Neuron (in vitro differentiated cells): ENCODE data around the gene CMBL.

Experiments
- H2AFZ ChIP-seq: one replicate; pipeline ENCODE4 v1.6.1; 2013; ENCODE audit warnings: low read depth, mild to moderate bottlenecking, inconsistent platforms, low read length, moderate library complexity
- H3K27me3 ChIP-seq: one replicate; pipeline ENCODE4 v1.6.1; 2013; ENCODE audit warnings: low read length; ENCODE audit not compliant: insufficient read depth
- H3K36me3 ChIP-seq: one replicate; pipeline ENCODE4 v1.6.1; 2013; ENCODE audit warnings: low read length; ENCODE audit not compliant: insufficient read depth
- H3K4me1 ChIP-seq: one replicate; pipeline ENCODE4 v1.6.1; 2013; ENCODE audit warnings: low read length; ENCODE audit not compliant: insufficient read depth
- H3K4me3 ChIP-seq: 2 replicates; pipeline ENCODE4 v1.5.1; 2013; ENCODE audit warnings: mild to moderate bottlenecking, low read length, moderate library complexity
- H3K9me3 ChIP-seq: one replicate; pipeline ENCODE4 v1.6.1; 2013; ENCODE audit warnings: low read length

Gene CMBL

DNA sequence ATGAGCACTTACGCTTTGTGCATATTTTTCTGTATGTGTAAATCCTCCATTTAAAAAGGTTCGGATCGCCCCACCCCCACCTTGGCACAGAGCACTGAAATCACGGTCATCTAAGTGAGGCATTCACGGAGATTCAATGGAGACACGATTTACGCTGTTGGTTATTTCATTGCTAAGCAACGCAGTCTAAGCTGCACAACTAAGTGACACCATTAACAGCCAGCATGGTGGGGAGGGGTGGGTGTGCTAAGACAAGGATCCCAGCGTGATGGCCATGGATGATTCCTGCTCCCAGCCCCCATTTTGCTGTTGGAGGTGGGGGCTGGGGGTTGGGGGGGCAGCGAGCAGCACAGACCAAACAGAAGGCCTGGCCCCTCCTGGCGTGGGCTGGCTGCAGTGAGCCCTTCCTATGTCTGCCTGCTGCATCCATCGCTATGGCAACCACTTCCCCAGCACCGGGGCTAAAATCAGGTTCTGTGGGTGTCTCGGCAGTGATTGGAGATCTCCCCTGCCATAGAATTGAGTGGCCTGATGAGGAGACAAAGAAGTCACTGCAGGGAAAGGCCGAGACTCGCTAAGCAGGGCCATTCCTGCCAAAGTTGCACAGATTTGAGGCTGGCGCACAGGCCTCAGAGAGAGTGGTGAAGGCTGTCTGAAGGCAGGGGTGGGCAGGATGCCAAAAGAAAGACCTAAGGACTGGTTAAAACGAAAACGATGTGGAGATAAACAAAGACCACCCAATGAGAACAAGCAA, 31.5 kb upstream of the CMBL start:
- peak overlapping the region; percentile 1 for H2AFZ ChIP-seq
- peak overlapping the region; percentile 42 for H3K4me3 ChIP-seq
- H3K9me3 ChIP-seq = peaks cover 2% of the 10 kb centered on the region
- H3K4me1 ChIP-seq = peaks cover 27% of the 10 kb centered on the region
- no peaks in the 10 kb centered on the region for H3K36me3 ChIP-seq
- H3K27me3 ChIP-seq = no peaks in the 10 kb centered on the region

DNA sequence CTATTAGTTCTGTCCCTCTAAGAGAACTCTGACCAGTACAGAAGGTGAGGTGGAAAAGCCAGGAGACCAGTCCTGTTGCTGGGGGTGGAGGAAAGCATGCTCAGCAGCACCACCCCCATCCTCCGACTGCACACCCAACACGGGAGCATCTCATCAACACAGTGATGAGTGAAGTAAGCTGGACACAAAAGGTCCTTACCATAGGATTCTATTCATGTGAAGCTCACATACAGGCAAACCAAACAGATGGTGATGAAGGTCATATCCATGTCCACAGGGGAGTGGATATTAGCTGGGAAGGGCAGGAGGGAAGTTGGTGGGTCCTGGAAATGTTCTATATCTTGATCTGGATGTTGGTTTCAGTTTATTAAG, 31.0 kb upstream of the CMBL start:
- Histone ChIP-seq H3K27me3 (no peaks in the 10 kb centered on the region), H3K4me3 (peak overlapping the region; percentile 42), H2AFZ (peak overlapping the region; percentile 1), H3K4me1 (peaks cover 27% of the 10 kb centered on the region), H3K36me3 (no peaks in the 10 kb centered on the region), H3K9me3 (peaks cover 2% of the 10 kb centered on the region)

DNA sequence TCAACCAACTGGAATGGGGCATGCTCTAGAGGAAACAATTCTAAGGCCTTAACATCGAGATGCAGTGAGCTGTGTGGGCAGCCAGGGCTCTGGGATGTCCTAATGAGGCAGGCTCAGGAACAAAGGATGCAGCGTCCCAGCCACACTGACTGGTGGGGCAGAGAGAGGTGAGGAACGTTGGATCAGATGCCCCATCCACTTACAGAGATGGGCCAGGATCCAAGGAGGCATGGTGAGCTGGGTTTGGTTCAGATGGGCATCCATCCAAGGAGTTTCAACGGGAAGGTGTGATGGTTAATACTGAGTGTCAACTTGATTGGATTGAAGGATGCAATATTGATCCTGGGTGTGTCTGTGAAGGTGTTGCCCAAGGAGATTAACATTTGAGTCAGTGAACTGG, 30.3 kb upstream of the CMBL start:
- no peak overlapping the region for H3K4me3 ChIP-seq
- H2AFZ ChIP-seq = no peak overlapping the region
- peaks cover 5% of the 10 kb centered on the region for H3K9me3 ChIP-seq
- no peaks in the 10 kb centered on the region for H3K27me3 ChIP-seq
- H3K4me1 ChIP-seq = peaks cover 27% of the 10 kb centered on the region
- no peaks in the 10 kb centered on the region for H3K36me3 ChIP-seq

DNA sequence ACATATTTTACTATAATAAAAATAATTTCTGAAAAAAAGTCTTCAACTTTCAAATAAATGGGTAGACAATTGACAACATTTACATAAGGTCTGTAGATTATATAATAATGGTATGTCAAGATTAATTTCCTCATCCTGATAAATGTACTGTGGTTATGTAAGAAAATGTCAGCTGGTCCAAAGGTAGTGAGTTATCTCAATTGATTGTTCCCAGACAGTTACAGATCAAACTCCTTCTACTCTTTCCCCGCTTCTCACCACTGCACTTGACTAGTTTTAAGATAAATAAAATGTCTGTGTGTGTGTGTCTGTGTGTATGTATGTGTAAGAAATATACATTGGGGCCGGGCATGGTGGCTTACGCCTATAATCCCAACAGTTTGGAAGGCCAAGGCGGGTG, 29.4 kb upstream of the CMBL start:
- H2AFZ ChIP-seq = no peak overlapping the region
- no peaks in the 10 kb centered on the region for H3K27me3 ChIP-seq
- peaks cover 27% of the 10 kb centered on the region for H3K4me1 ChIP-seq
- peaks cover 8% of the 10 kb centered on the region for H3K9me3 ChIP-seq
- H3K36me3 ChIP-seq = no peaks in the 10 kb centered on the region
- H3K4me3 ChIP-seq = no peak overlapping the region

DNA sequence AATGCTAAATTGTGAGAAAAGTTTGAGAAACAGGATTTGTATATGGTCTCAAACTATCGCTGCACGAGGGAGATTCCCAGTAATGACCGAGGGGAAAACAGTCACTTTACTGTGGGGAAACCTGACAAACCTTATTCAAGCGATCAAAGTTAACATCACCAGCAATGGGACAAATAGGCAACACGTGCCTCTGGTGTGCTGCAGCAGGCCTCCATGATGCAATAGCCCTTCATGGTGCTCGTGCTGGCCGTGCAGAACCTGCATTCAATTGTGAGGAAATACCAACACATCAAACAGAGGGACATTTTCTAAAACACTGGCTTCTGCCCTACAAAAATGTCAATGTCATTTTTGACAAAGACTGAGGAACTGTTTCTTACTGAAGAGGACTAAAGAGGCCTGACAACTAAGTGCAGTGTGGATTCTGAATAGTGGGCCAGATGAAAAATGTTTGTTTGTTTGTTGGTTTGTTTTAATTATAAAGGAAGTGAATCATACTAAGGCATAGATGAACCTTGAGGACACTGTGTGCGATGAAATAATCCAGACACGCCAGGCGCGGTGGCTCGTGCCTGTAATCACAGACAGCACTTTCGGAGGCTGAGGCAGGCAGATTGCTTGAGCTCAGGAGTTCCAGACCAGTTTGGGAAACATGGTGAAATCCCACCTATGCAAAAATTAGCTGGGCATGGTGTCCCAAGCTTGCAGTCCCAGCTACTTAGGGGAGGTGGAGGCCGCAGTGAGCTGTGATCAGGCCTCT, 28.2 kb upstream of the CMBL start:
- Histone ChIP-seq H3K9me3 (peaks cover 9% of the 10 kb centered on the region), H3K27me3 (no peaks in the 10 kb centered on the region), H2AFZ (no peak overlapping the region), H3K36me3 (no peaks in the 10 kb centered on the region), H3K4me3 (no peak overlapping the region), H3K4me1 (peaks cover 27% of the 10 kb centered on the region)

DNA sequence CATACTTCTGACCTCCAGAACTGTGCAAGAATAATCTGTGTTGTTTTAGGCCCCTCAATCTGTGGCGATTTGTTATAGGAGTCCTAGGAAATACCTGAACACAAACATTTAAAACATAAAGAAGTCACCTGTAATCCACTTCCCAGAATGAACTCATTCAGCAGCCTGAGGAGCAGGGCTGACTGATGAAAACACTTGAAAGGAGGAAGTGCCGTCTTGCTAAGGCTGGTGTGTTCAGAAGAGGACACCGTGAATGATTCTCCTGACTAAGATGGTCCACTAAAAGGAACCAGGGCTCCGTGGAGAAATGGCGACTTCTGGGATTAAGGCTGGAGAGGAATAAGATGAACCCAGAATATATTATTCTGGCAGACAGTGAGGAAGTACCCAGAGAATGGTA, 27.1 kb upstream of the CMBL start:
- no peak overlapping the region for H3K4me3 ChIP-seq
- H3K27me3 ChIP-seq = no peaks in the 10 kb centered on the region
- no peak overlapping the region for H2AFZ ChIP-seq
- peaks cover 20% of the 10 kb centered on the region for H3K4me1 ChIP-seq
- H3K9me3 ChIP-seq = peaks cover 9% of the 10 kb centered on the region
- H3K36me3 ChIP-seq = no peaks in the 10 kb centered on the region

DNA sequence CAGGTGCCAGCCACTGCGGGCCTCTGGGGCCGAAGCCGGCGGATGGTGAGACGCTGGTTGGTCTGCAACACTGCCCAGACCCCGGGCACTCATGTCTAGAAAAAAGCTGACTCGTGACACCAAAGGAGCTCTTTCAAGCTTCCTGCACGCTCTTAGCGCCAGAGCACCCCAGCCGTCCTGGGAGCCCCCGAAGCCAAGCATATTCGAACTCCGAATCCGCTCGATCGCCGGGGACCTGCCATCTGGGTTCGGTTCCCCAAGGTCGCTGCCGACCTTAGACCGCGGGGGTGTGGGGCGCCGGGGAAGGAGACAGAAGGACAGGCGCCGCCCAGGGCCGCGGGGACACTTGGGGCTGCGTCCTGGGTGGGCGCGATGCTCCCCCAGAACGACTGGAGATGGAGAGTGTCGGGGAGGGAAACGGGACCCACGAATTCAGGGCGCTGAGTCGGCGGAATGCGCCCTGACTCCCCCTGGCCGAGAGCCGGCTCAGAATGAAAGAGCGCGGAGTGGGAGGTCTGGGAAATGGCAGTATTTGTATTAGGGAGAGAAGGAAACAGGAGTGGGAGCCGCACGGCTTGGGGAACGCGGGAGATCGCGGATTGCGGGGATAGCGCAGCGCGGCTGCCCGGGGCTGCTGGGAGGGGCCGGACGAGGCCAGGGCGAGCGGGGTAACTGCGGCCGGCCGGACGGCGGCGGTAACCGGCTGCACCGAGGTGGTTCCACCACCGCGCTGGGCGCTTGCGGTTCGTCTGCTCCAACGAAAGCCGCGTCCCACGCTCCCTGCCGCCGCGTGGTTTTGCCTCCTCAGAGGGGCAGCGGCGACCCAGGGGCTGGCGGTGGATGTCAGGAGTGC, 25.7 kb upstream of the CMBL start:
- Histone ChIP-seq H3K9me3 (peaks cover 9% of the 10 kb centered on the region), H3K4me1 (peaks cover 9% of the 10 kb centered on the region), H3K27me3 (no peaks in the 10 kb centered on the region), H3K4me3 (no peak overlapping the region), H3K36me3 (no peaks in the 10 kb centered on the region), H2AFZ (no peak overlapping the region)

DNA sequence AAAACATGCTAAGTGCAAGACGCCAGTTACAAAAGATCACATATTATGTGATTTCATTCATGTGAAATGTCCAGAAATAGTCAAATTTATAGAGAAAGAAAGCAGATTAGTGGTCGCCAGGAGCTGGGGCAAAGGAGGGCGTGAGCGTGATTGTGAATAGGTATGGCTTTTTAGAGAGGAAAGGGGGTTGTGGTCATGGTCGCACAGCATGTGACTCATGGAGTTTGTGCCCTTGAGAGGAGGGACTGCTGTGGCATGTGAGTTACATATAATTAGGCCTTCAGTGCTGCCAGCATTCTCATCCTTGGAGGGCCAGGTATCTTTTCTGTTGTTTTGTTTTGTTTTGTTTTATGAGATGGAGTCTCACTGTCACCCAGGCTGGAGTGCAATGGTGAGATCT, 24.6 kb upstream of the CMBL start:
- Histone ChIP-seq H2AFZ (no peak overlapping the region), H3K36me3 (no peaks in the 10 kb centered on the region), H3K9me3 (peaks cover 9% of the 10 kb centered on the region), H3K4me1 (peaks cover 3% of the 10 kb centered on the region), H3K4me3 (no peak overlapping the region), H3K27me3 (no peaks in the 10 kb centered on the region)

DNA sequence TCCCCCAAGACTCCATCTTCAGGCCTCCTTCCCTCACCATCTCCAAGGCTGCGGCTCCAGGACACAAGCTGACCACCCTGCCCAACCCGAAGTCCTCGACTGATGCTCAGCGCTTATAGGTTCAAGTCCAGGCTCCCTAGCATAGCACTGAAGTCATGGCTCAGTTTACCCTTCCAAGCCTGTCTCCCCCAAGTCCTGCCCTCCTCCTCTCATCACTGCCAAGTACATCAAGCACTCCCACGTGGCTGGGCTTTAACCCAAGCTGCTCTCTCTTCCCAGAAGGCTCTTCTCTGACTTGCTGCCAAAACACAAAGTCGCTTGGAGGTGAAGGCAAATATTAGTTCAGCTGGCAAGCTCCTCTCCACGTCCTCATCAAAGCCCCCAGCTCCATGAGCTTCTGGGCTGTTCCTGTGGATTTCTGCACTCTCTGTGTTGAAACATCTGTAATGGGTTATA, 23.7 kb upstream of the CMBL start:
- H3K27me3 ChIP-seq = no peaks in the 10 kb centered on the region

DNA sequence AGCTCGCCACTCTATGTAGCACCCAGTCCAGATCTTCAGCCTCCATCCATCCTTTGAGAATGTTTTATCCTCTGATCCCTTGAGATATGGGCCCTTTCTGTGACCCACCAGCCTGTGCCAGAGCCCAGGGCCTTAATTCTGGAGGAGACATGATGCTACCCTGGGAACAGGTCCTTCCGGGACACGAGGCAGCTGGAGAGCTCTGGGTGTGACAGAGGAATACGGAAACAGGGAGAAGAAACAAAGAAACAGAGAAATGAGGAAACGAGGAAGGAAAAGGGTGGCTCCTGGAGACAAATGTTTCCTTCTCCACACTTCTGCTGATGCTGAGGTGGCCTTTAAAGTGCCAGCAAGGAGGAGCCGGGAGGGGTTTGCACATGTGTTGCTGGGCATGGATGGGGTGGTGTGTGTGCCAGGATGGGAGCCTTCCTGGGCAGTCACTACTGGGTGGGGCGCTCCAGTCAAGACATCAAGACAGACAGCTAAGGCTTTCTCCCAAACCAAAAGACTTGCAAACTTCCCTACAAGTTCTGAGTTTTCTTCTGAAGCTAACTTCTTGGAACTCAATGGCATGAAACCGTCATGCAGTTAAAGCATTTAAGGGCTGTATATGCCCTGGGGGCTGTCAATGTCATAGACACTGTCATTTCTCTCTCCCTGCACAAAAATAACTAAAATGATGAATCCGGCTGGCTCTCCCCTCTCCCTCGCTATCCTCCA, 23.0 kb upstream of the CMBL start:
- H3K36me3 ChIP-seq = no peaks in the 10 kb centered on the region
- H3K4me3 ChIP-seq = no peak overlapping the region

More for the DNA sequence above, 23.7 kb upstream of the CMBL start:
- Histone ChIP-seq H3K36me3 (no peaks in the 10 kb centered on the region), H3K9me3 (peaks cover 9% of the 10 kb centered on the region), H3K4me3 (no peak overlapping the region), H2AFZ (no peak overlapping the region), H3K4me1 (peaks cover 3% of the 10 kb centered on the region)

DNA sequence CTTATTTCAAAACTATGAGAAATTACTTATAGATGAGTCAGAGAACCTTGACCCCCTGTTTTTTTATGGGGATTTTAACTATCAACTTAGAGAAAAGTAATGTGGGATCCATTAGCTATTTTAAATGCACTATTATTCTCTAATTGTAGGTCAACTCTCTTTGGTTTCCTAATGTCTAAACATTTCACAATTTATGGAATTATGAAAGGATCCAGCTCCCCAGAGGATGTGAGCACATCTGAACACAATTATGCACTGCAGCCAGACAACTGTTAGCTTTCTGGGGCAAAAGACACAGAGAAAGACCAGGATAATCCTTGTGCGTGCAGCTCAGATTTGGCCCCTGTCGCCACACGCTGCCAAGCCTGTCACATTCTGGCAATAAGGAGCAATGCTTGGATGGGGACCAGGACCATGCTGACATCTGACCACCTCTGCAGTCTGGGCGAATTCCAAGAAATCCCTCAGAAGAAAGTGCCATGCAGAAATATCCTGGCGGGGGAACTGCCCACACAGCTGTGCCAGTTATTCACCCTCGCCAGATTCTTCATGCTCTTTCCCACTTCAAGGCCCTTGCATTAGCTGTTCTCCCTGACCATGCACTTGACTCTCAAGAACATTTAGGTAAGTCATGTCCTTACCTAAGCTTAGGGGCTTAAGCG, 22.2 kb upstream of the CMBL start:
- Histone ChIP-seq H3K9me3 (peaks cover 9% of the 10 kb centered on the region), H3K36me3 (no peaks in the 10 kb centered on the region), H3K27me3 (no peaks in the 10 kb centered on the region), H2AFZ (no peak overlapping the region), H3K4me3 (no peak overlapping the region), H3K4me1 (no peaks in the 10 kb centered on the region)

More for the DNA sequence above, 23.0 kb upstream of the CMBL start:
- Histone ChIP-seq H2AFZ (no peak overlapping the region), H3K4me1 (no peaks in the 10 kb centered on the region), H3K27me3 (no peaks in the 10 kb centered on the region), H3K9me3 (peaks cover 9% of the 10 kb centered on the region)

DNA sequence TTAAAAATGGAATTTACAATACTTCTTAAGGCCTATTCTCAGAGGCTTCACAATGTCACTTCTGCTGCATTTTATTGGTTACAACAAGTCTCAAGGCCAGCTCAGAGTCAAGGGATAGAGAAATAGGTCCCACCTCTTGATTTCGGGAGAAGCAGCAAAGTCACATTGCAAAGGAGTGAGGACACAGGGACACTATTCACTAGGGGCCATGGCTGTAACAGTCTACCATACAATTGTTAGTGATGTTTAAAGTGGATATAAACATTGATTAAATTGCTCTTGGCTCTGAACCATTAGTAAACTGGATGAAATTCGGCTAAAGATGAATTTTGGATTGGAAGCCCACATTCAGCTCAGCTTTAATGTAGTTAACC, 21.7 kb upstream of the CMBL start:
- H3K4me3 ChIP-seq = no peak overlapping the region
- H2AFZ ChIP-seq = no peak overlapping the region
- peaks cover 7% of the 10 kb centered on the region for H3K9me3 ChIP-seq
- H3K36me3 ChIP-seq = no peaks in the 10 kb centered on the region
- H3K27me3 ChIP-seq = no peaks in the 10 kb centered on the region
- H3K4me1 ChIP-seq = no peaks in the 10 kb centered on the region
